Thymus (tissue), 11 donors: ENCODE measurements around the gene APOL6. TPM values are rescaled to one million over a fixed set of nuclear protein-coding genes. Genes with fewer than 3 reads are reported as not detected.

Experiments
- DNase-seq, 9 donors: peaks; one replicate each; pipeline ENCODE4 v3.0.0-alpha.2; 2013; ENCODE audit warnings: low spot score in 9 of 9, low read depth in 6 of 9, missing footprints in 1 of 9
- H3K27ac ChIP-seq, 2 donors: one replicate each; pipeline ENCODE4 v1.5.1; 2013; ENCODE audit warnings: control low read depth in 1 of 2, low read depth in 1 of 2, low read length in 1 of 2, mild to moderate bottlenecking in 1 of 2, moderate library complexity in 1 of 2
- H3K27me3 ChIP-seq, 2 donors: one replicate each; pipeline ENCODE4 v1.5.1; 2013; ENCODE audit warnings: low read length in 1 of 2; ENCODE audit not compliant: control insufficient read depth in 2 of 2, insufficient read depth in 1 of 2
- H3K36me3 ChIP-seq, 2 donors: one replicate each; pipeline ENCODE4 v1.5.1; 2013; ENCODE audit warnings: low read length in 1 of 2, mild to moderate bottlenecking in 1 of 2, moderate library complexity in 1 of 2; ENCODE audit not compliant: control insufficient read depth in 2 of 2, insufficient read depth in 2 of 2
- H3K4me1 ChIP-seq, 2 donors: one replicate each; pipeline ENCODE4 v1.5.1; 2013; ENCODE audit warnings: low read length in 2 of 2; ENCODE audit not compliant: control insufficient read depth in 2 of 2, insufficient read depth in 2 of 2
- H3K4me3 ChIP-seq, 2 donors: one replicate each; pipeline ENCODE4 v1.5.1; 2013; ENCODE audit warnings: low read length in 2 of 2, control low read depth in 1 of 2, mild to moderate bottlenecking in 1 of 2
- H3K9me3 ChIP-seq, 2 donors: one replicate each; pipeline ENCODE4 v1.5.1; 2013; ENCODE audit warnings: low read length in 1 of 2, mild to moderate bottlenecking in 1 of 2; ENCODE audit not compliant: control insufficient read depth in 2 of 2, insufficient read depth in 1 of 2
- WGBS: extraction: QIAGEN DNeasy Blood & Tissue Kit; methylation state at CpG from one replicate; pipeline ENCODE4 v1.1.7; 2013; 5-methylcytosine and 5-hydroxymethylcytosine counted together
- polyA plus RNA-seq: library from polyadenylated mRNA; stranded (reverse); fragments of 200-250 nt; gene quantifications from one replicate; pipeline ENCODE4 v1.2.3, GENCODE V29; 2013
- total RNA-seq: library from RNA; stranded (reverse); fragments of 120-200 nt; gene quantifications from one replicate; pipeline ENCODE4 v1.2.4, GENCODE V29; 2013
- donor health status: healthy.

Gene APOL6
- total and polyA plus RNA-seq, 2 donors = 9.3 to 19.8 TPM

DNA sequence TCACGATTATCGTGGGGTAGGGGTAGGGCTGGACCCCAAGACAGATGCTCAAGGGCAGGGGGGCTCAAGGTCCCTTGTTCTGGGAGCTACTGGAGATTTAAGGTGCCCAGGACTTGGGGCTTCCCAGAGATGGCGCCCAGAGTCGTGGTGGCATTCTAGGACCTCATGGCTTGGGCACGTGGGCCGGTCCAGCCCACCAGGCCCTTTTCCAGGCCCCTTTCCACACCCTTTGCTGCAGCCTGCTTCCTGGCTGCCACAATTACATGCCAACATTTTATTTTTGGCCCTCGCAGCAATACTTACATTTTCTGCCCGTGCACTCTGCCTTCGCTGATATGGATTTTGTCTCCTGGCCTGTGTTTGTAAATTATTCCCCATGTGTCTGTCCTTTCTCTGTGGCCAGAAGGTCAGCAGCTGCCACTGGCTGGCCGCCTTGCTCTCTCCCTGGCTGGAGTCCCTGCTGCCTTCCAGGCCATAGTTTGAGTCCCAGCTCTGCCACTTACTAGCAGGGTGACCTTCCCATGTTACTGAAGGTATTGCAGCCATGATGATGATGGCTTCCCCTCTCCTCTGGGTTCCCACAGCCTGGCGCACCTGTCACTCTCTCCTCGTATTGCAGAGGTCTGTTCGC is 42.3 kb upstream of the APOL6 start:
- WGBS = 92% methylated on average over 13 of the region's 13 CpGs
- no peak overlapping the region for H3K4me3 ChIP-seq
- no peaks in the 10 kb centered on the region for H3K27me3 ChIP-seq
- no peaks in the 10 kb centered on the region for H3K36me3 ChIP-seq
- no peak for DNase-seq
- H3K27ac ChIP-seq = no peak overlapping the region
- H3K9me3 ChIP-seq = no peaks in the 10 kb centered on the region
- H3K4me1 ChIP-seq = no peaks in the 10 kb centered on the region

DNA sequence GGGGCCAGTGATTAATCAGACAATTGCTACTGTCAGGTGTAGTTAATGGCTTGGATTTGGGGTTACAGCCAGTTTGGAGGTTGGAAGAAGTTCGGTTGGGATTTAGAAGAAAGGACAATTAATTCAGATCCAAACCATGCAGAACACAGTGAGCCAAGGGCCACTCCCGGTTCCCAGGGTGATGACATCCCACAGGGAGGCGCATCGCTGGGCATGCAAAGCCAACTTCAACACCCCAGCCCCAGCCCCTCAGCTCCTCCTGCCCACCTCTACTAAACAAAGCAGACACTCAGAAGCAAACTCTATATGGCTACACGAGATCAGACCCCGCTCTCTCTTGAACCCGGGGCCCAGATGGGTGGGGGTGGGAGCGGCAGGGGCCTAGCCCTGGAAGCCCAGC is 41.3 kb upstream of the APOL6 start:
- no peak for DNase-seq
- H3K9me3 ChIP-seq = no peaks in the 10 kb centered on the region
- no peaks in the 10 kb centered on the region for H3K27me3 ChIP-seq
- no peaks in the 10 kb centered on the region for H3K36me3 ChIP-seq
- H3K4me3 ChIP-seq = no peak overlapping the region
- no peak overlapping the region for H3K27ac ChIP-seq
- H3K4me1 ChIP-seq = no peaks in the 10 kb centered on the region
- 99% methylated on average over 8 of the region's 8 CpGs for WGBS

DNA sequence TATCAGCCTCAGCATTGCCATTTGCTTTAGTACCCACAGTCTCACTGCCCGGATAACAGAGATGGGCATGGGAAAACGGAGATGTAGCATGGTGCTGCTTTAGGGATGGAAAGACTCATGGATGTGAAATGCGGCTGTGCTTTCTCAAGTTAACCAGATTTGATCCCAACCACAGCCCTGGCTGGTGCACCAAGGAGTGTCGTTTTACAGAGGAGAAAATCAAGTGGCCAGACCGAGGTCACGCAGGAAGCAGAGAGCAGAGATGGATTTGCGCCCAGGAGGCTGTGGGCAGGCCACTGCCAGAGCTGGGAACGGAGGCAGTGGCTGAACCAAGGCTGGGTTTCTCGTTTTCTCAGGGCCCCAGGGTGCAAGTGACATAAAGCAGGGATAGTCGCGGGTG is 40.2 kb upstream of the APOL6 start:
- Histone ChIP-seq H3K27me3 (no peaks in the 10 kb centered on the region), H3K4me3 (no peak overlapping the region), H3K27ac (no peak overlapping the region), H3K4me1 (no peaks in the 10 kb centered on the region), H3K36me3 (no peaks in the 10 kb centered on the region), H3K9me3 (no peaks in the 10 kb centered on the region)
- WGBS = 92% methylated on average over 11 of the region's 11 CpGs
- DNase-seq = no peak

DNA sequence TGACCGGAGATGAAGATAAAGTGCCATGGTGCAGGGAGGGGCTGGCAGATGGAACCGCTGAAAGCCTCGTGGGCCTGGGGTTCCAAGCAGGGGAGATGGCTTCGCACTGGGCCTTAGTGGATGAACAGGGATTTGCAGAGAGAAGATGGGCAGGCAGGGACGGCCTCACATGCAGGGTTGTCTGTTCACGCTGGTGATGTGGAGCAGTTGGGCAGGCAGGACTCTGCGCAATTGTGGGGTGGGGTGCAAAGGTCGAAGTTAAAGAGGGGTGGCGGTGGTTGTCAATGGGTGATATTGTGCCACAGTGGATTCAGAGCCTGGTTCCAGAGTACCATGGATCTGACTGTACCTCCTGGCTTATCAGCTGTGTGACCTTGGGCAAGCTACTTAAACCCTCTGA is 39.0 kb upstream of the APOL6 start:
- WGBS = 98% methylated on average over 9 of the region's 9 CpGs
- DNase-seq = no peak
- no peaks in the 10 kb centered on the region for H3K36me3 ChIP-seq
- no peaks in the 10 kb centered on the region for H3K27me3 ChIP-seq
- no peaks in the 10 kb centered on the region for H3K4me1 ChIP-seq
- H3K4me3 ChIP-seq = no peak overlapping the region
- no peak overlapping the region for H3K27ac ChIP-seq
- H3K9me3 ChIP-seq = no peaks in the 10 kb centered on the region

DNA sequence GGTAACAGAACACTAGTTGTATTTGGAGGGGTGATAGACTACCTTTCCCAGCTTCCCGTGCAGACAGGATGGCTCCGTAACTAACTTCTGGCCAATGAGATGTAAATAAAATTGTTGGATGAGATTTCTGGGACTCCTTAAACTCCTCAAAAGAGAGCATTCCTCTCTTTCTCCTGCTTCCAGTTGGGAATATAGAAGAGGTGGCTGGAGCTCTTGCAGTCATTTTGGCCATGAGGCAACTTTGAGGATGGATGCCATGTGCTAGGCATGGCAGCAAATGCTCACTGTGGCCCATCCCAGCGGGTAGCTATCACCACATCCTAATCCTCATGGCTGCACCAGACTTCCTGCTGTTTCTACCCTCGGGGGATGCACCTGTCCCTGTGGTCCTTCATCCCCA is 38.5 kb upstream of the APOL6 start:
- DNase-seq = no peak
- WGBS = 57% methylated on average over 4 of the region's 4 CpGs
- no peak overlapping the region for H3K27ac ChIP-seq

DNA sequence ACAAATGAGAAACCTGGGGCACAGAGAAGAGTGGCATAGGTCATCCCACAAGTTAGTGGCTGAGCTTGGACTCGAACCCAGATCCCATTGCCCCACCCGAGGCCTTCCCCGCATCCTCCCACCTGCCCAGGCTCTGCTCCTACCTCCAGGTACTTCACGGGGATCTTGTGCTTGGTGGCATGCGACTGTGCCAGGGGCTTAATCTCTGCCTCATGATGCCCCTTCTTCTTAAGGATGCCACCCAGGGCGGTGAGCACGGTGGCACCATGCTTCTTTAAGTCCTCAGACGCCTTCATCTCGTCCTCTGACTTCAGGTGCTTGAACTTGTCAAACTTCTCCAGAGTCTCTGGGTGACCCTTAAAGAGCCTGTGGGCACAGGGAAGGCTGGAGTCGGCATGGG is 37.5 kb upstream of the APOL6 start:
- no peak for DNase-seq
- H3K4me3 ChIP-seq = no peak overlapping the region
- no peaks in the 10 kb centered on the region for H3K36me3 ChIP-seq
- no peaks in the 10 kb centered on the region for H3K9me3 ChIP-seq
- H3K27me3 ChIP-seq = no peaks in the 10 kb centered on the region
- 93% methylated on average over 10 of the region's 10 CpGs for WGBS
- no peak overlapping the region for H3K27ac ChIP-seq
- H3K4me1 ChIP-seq = no peaks in the 10 kb centered on the region

More for the DNA sequence above, 38.5 kb upstream of the APOL6 start:
- Histone ChIP-seq H3K4me3 (no peak overlapping the region), H3K36me3 (no peaks in the 10 kb centered on the region), H3K27me3 (no peaks in the 10 kb centered on the region), H3K4me1 (no peaks in the 10 kb centered on the region), H3K9me3 (no peaks in the 10 kb centered on the region)

DNA sequence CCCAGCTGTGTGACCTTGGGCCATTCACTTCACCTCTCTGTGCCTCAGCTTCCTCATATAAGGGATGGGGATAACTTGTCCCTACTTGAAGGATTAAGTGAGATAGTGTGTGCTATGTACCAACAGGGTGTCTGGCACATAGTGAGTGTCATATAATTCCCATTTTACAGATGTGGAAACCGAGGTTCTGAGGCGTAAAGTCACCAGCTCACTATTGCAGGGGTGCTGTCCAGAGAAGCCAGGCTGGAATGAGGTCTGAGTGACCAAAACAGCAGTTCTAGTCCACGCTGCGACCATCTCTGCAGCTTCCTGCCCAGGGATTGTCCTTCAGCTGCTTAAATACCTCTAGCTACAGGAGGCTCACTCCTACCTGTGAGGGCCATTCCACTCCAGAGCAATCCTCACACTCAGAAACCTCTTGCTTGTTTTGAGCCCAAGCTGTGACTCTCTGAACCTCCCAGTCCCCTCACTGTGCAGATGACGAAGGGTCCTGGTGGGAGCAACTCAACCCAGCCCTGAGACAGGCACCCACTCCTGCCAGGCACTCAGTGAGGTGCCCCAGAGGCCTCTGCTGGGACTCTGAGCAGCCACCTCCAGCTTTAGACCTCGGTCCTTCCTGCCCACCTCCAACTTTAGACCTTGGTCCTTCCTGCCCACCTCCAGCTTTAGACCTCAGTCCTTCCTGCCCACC is 36.9 kb upstream of the APOL6 start:
- H3K27me3 ChIP-seq = no peaks in the 10 kb centered on the region
- WGBS = 73% methylated on average over 6 of the region's 6 CpGs
- no peak overlapping the region for H3K27ac ChIP-seq
- no peaks in the 10 kb centered on the region for H3K4me1 ChIP-seq
- H3K4me3 ChIP-seq = no peak overlapping the region
- no peaks in the 10 kb centered on the region for H3K36me3 ChIP-seq
- DNase-seq = no peak
- no peaks in the 10 kb centered on the region for H3K9me3 ChIP-seq

DNA sequence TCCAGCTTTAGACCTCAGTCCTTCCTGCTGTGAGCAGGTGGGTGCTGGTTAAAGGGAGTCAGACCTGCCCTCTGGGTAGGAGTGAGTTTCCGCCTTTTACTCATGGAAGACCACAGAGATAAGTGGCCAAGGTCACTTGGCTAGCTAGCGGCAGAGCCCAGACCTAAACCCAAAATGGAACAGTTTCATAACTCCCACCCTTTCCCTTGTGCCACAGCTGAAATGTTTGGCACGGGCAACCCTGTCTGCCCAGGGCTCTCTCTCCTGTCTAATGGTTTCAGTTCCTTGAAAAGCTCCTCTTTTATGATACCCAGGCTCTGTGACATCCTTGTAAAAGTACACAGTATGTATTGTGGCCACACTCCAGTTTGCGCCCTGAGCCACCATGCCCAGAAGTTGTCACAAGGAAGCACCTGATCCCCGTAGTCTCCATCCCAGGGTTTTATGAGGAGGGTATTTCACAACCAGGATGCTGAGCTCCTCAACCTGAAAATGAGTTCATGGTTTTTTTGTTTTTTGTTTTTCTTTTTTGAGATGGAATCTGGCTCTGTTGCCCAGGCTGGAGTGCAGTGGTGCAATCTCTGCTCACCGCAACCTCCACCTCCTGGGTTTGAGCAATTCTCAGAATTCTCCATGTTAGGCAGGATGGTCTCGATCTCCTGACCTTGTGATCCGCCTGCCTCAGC is 36.2 kb upstream of the APOL6 start:
- Histone ChIP-seq H3K27ac (no peak overlapping the region), H3K36me3 (no peaks in the 10 kb centered on the region), H3K27me3 (peaks cover 0 to under 1% of the 10 kb centered on the region in 2 donors), H3K4me3 (no peak overlapping the region), H3K9me3 (no peaks in the 10 kb centered on the region), H3K4me1 (peaks cover 0 to 1% of the 10 kb centered on the region in 2 donors)
- 51% methylated on average over 8 of the region's 8 CpGs for WGBS
- DNase-seq = no peak

DNA sequence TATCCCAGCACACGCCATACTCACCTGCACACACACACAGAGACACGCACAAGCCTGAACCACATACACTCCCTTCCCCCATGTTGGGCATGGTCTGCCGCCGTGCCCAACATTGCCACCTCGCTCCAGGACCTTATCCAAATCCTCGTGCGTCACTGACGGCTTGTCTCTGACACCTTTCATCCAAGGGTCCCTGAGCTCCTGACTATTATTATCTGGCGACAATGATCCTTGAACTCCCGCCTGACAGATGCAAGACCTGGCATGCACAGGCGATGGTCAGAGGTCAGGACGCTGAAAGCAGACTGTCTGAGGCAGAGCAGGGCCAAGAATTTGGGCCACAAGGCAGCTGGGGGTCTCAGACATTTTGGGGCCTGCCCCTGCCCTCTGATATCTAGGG is 35.3 kb upstream of the APOL6 start:
- DNase-seq = no peak
- H3K27ac ChIP-seq = no peak overlapping the region
- WGBS = 94% methylated on average over 12 of the region's 12 CpGs
- peaks cover 0 to 3% of the 10 kb centered on the region in 2 donors for H3K4me1 ChIP-seq
- no peaks in the 10 kb centered on the region for H3K9me3 ChIP-seq
- peaks cover 0 to 2% of the 10 kb centered on the region in 2 donors for H3K27me3 ChIP-seq
- no peaks in the 10 kb centered on the region for H3K36me3 ChIP-seq
- no peak overlapping the region for H3K4me3 ChIP-seq
